Hematopoietic multipotent progenitor cell (in vitro differentiated cells): Measurements from ENCODE around the gene ADGRB3. TPM values are rescaled to one million over a fixed set of nuclear protein-coding genes. Genes with fewer than 3 reads are reported as not detected.
"Not testable (repeated sequence)": the region's sequence is repeated elsewhere in the genome, so short reads cannot be mapped to it uniquely, and the experiment has no call there.

Experiments
- DNase-seq, 3 donors: peaks; one replicate each; pipeline ENCODE4 v3.0.0-alpha.2; 2011 to 2015; ENCODE audit warnings: low read depth in 2 of 3, low spot score in 2 of 3
- total RNA-seq: library from RNA; depleted of rRNA; stranded (reverse); fragments of >200 nt; gene quantifications from one replicate; pipeline ENCODE4 v1.2.3, GENCODE V29; 2012

The ADGRB3 gene
- total RNA-seq, 1 donor, result under 0.01 TPM

DNA sequence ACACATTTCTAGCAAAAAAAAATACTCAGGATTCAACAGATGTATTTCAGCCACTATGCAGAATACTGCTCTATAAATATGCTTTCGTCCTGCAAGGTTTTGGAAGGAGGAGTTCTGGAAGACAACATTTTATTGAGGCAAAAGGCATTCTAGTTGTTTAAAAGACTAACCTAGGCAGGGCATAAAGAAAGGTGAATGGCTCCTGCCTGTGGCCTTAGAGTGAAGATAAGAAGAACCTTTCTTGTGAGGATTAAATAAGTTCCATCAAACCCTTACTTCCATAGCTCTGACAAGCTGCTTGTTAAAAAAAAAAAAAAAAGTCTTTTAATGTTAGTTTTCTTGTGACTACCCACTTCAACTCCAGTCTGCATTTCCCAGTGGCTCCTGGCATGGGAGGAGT is 139.8 kb downstream of the ADGRB3 start:
- no peak for DNase-seq

DNA sequence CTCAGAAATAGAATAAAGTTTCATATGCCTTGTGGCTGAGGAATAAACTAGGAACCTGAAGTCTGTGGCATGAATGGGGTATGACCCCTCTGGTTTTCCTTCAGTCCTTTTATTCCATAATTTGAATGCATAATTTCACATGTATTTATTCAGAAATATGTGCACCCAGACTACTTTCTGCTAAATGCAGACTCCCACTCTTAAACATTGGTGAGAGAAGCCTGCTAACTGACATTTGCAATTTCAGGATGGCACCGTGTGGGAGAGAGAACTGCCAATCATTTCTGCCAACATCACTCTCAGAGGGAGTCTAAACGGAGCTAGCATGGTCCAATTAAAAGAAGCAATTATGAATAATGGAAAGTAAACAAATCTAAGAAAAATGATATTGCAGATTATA is 141.3 kb downstream of the ADGRB3 start:
- no peak for DNase-seq

DNA sequence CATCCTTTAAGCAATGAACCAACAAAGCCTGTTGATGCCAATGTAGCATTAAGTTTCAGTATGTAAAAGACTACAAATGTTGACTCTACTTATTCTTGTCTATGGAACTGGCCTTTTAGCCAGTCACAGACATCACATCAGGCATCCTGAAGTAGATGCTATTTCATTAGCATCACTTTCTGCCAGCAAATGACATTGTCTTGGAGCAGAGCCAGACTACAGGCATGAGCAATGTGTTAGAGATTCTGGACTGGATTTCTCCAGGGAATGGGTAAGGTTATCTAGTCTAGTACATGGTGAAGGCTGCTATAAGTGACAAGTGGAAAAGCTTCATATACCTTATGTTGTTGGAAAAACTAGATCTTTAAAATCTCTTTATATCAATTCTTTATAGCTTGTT is 142.9 kb downstream of the ADGRB3 start:
- no peak for DNase-seq

DNA sequence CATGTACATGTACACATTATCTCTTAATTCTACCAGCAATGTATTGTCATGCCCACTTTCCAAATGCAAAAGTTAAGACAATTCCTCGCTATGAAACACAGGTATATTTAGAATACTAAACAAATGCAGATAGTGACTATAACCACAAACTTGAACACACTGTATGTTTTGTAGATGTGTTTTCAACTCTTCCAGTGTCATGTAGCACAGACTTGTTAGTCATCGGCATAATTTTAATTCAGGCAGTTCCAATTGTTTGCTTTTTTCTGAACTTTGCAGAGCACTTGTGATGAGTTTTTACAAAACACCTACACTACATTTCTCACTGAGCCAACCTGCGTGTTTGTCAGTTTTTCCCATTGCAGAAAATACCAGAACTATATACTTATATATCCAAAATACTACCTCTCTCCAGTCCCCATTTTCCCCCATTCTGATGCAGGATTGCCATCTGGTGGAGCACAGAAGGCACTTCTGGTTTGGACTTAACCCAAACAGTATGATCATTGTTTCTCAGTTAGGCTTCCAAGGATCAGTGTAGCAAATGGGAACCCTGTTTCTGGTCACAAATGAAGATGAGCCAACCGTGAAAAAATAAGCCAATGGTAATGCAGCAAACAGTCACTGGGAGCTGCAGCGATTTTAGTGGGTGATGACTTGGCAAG is 143.4 kb downstream of the ADGRB3 start:
- DNase-seq, result peak in 2 of 3 donors; percentile 56 to 84

DNA sequence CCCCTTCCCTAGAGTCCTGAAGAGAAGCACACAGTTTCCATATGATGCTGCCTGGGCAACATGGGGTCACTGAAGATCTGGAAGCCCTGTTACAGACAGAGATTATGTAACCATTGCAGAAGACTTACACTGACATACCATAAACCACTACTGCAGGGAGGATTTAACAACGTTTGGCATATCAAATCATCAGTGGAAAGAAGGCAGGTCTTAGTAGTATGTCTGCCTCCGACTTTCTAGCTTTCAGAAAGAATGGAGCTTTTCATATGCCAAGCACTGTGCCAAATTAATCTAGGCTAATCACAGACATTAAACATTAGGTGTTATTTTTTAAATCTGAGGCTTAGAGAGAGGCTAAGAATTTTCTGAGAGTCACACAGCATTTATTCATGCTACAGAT is 144.3 kb downstream of the ADGRB3 start:
- no peak for DNase-seq

DNA sequence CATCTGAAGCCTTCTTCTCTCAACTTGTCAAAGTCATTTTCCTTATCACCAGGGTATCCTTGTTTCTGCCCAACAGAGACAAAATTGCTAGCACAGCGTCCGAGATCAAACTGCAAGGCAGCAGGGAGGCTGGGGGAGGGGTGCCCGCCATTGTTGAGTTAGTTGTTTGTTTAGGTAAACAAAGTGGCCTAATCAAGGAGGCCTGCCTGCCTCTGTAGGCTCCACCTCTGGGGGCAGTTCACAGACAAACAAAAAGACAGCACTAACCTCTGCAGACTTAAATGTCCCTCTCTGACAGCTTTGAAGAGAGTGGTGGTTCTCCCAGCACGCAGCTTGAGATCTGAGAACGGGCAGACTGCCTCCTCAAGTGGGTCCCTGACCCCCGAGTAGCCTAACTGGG is 155.0 kb downstream of the ADGRB3 start:
- DNase-seq, result not testable (repeated sequence)

DNA sequence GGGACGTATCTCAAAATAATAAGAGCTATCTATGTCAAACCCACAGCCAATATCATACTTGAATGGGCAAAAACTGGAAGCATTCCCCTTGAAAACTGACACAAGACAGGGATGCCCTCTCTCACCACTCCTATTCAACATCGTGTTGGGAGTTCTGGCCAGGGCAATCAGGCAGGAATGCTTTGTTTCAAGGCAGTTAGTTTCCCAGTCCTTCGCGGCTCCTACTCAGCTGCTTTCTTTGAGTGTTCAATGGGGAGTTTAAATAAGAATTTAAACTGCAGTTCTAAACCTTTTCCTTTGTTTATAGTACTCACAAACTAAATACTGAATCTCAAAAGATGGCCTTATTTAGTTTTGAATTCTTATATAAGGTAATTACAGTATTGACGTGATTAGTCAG is 179.9 kb downstream of the ADGRB3 start:
- not testable (repeated sequence) for DNase-seq

DNA sequence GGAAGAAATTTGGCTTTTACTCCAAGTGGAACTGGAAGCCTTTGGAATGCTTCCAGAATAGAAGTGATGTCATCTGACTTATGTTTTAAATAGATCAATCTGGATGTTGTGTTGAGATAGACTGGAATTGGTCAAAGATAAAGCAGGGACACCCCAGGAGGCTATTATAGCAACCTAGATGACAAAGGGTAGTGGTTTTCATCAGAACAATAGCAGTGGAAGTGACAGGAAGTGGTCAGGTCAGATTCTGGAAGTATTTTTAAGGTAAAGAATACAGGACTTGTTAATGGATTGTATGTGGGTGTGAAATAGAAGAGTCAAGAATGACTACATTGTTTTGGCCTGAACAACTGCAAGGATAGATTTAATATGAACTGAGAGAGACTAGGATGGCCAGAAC is 191.4 kb downstream of the ADGRB3 start:
- DNase-seq, result no peak

DNA sequence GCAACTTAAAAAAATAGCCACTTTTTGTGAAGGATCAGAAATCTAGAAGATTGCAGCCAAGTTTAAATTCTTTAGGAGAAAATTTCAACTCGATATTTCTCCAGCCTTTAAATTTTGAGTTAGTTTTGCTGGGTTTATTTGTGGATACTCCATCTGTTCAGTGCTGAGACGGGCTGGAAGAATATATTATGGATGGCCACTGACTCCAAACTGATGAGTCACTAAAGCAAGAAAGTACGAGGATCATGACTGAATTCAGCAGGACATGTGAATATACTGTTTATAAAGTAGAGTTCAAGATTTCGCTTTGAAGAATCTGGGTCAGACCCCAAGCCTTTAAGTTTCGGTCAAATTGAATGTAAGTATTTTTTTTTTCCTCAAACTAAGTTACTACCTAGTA is 199.5 kb downstream of the ADGRB3 start:
- no peak for DNase-seq

DNA sequence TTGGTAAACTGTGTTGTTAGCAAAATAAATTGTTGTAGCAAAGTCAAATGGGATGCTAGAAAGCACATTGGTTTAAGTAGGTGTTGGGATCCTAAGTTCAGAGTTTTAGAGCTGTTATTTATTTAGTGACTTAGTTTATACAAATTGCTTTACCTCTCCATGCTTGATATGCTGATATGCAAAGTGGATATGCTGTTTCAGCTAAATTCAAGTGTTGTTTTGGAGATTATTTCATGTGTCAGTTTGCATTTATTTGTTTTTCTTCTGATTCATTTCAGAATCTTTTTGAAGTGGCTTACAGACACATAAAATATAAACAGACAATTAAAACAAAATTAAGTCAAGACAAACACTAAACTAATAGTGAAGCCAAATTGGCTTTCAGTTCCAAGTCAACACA is 203.5 kb downstream of the ADGRB3 start:
- no peak for DNase-seq

DNA sequence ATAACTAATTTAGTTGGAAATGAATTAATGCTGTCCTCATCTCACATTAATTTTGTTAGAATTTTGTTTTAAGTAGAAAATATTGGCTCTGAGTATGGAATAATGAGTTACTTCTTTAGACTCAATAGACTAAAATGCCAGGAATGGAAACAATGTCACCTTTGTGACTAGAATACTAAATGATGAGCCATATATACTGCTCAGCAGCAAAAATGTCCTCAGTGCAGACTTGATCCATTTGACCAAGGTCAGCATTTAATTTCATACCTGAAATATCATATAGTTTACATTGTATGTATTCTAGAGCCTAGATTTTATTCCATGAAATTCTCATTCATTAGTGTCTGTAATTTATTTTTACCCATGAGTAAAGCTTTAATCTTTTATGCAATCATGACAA is 217.7 kb downstream of the ADGRB3 start:
- no peak for DNase-seq

DNA sequence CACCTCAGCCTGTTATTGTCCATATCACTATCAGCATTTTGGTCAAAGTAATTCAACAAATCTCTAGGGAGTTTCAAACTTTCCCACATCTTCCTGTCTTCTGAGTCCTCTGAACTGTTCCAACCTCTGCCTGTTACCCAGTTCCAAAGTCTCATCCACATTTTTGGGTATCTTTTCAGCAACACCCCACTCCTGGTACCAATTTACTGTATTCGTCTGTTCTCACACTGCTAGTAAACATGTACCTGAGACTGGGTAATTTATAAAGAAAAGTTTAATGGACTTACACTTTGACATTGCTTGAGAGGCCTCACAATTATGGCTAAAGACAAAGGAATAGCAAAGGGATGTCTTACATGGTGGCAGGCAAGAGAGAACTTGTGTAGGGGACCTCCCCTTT is 224.2 kb downstream of the ADGRB3 start:
- no peak for DNase-seq

DNA sequence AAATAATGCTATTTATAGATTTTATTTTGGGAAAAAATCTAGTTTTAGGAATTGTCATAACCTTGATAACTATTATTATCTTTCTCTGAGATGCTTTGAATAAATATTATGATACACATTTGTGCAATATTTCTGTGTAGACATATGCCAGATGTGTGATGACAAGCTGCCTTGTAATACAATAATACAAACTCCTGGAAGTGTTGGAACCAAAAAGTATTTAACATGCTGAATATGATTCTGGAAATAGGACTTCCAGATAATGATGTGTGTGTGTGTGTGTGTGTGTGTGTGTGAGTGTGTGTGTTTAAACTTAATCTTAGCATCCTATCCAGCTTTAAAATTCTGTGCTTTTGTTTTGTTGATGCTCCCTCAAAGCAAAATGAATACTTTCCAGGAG is 233.6 kb downstream of the ADGRB3 start:
- no peak for DNase-seq

DNA sequence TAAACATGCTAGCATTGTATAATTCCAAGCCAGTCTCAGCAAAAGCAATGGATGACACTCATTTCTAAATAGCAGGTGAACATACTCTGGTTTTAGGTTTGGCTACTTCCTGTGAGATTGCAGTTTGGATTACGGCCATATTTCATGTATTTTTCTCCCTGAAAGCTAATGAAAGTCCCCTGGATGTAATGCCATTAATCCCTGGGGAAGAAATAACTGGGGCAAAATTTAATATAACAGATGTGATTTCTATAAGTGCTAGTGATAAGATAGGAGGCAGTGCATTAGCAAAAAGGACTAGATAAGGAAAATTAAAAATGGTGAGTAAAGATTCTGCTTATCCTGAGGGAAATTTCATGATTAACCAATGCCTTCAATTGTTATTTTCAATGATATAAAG is 238.2 kb downstream of the ADGRB3 start:
- no peak for DNase-seq

DNA sequence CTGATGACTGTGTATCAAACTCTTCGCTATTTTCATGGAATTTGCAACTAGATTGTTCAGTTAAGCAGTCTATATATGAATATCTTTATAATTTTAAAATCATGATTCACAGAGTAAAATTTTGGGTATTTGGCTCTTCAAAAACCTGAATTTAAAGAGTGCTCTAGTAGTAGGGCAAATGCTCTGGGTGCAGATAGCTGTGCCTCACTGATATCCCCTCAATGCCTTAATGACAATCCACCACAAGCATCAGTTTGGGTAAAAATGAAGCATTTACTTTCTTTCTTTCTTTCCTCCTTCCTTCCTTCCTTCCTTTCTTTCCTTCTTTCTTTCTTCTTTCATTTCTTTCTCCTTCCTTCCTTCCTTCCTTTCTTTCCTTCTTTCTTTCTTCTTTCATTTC is 239.7 kb downstream of the ADGRB3 start:
- no peak for DNase-seq

DNA sequence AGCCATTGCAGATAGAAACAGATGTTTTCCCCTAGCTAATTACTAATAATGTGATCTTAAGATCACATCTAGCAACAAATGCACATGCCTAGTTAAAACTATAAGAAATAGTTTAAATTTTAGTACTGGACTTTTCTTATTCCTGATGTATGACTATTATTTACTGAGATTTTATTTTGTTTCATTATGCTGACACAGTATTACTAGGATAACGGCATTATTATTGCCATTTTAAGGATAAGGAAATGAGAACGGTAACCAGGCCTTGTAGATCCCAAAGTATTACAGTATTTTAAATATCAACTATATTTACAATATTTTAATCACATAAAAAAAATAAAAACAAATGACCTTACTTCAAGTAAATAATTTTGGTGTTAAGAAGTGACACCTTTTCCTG is 240.3 kb downstream of the ADGRB3 start:
- no peak for DNase-seq

DNA sequence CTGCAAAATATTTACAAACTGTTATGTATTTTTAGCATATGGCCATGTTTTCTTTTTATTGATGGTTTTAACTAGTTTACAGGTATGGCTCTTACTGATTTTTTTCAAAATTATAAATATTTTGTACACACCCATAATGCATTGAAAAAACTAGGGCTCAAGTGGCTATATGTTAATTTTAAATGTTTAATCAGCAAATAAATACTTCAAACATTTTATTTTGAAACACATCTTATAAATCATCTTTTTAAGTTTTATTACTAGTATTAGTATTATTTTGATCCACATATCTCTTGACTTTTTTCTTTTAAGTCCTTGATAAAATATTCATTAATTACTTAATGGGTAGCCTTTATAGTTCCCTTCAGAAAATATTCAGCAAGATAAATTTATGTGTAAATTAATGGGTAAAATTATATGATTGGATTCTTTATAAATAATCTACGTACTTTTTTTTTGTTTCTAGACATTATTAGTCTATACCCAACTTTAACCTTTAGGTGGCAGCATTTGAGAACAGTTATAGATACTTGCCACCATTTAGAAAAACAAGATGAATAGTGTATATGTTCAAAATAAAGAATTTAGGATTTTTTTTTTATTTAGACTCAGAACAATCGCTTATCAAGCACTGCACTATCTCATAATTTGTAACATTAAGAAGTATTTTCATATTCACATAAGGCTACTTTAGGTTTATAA is 241.9 kb downstream of the ADGRB3 start:
- DNase-seq, result peak in 2 of 3 donors; percentile 9 to 53

DNA sequence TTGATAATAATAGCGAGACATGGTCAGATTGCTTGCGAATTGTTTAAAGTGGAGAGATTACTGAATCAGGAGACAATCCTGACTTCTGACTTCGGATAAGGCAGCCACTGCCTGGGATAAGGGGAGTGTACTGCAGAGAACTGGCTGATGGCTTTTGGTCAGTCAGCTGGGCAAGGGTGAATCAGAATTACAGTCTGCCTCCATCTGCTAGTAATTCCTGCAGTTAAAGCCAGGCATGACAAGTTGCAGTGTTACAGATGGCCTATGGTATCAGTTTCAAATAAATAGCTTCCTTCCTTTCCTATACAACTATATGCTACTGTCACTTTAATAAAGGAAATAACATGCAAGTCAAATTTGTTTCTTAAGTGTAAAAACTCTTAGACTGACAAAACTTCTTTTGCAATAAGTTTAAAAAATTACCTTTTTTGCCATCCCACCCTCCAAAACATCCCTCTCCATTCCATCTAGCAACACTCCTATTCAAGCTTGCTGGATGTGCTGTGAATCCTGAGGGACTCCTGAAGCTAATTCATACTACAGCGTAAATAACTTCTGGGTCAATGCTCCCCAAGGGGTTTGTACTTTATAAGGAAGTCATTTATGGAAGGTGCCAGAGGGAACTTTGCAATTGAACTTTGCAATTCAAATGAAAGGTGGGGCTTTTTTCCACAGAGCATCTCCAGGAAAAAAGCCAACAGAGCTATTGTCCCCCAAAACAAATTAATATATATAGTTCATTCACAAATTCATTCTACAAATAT is 245.2 kb downstream of the ADGRB3 start:
- no peak for DNase-seq

DNA sequence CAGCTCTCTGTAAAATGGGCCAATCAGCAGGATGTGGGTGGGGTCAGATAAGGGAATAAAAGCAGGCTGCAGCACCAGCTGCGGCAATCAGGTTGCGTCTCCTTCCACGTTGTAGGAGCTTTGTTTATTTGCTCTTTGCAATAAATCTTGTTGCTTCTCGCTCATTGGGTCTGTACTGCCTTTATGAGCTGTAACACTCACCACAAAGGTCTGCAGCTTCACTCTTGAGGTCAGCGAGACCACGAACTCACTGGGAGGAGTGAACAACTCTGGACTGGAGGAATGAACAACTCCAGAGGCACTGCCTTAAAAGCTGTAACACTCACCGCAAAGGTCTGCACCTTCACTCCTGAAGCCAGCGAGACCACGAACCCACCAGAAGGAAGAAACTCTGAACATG is 248.2 kb downstream of the ADGRB3 start:
- not testable (repeated sequence) for DNase-seq

DNA sequence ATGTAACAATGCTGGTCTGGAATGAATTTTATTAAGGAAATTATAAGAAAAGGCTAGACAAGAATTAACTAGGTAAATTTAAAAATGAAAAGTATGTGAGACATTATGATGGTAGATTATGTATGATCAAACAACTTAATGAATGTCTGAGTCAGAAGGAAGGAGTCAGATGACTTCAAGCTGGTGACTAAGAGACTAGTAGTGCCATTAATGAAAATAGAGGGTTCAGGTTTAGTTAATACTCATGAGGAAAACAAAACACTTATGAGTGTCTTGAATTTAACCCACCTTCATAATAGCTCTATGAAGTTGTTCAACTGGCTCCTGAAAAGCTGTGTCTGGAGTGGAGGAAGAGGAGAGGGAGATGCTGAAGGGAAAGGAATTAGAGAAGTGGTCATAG is 256.3 kb downstream of the ADGRB3 start:
- no peak for DNase-seq

DNA sequence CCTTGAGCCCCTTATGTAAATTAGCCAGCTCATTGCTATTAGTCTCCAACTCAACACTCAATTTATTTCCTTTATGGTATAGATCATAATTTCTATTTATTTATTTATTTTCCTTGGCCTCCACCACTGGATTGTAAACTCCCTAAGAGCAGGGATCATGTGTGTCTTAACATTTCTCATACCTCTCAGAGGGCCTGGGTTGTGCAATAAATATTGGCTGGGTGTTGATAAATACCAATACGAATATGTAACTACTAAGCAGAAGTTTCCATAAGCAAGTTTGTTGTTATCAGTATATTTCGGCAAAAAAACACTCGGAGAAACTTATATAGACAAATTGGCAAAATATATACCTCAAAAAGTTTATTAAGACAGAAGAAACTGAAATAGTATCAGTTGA is 257.4 kb downstream of the ADGRB3 start:
- no peak for DNase-seq

DNA sequence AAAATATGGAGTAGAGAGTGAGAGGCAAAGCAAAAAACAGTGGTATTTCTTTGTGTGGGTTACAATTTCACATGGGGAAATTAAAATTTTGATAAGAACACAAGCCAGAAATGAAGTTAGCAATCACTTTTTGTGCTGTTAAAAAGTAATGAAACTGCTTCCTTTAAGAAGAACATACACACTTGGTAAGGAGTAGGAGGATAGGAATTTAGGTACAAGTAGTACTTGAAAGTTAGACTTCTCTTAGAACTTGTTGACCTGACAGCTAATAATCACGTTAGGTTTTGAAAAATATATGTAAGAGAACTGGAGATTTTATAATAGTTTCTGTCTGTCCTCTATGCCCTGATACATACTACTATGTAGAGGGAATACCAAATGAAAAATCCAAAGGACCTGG is 260.8 kb downstream of the ADGRB3 start:
- DNase-seq, result no peak
